ENCODE results near the gene POFUT2. TPM values are rescaled to one million over a fixed set of nuclear protein-coding genes. Genes with fewer than 3 reads are reported as not detected.

POFUT2 gene
- total and polyA plus RNA-seq, 10 donors: 10.5 to 37.0 (median 26.7) TPM

- peak; percentile 71 for DNase-seq
- peaks cover 5 to 63% (median 32%) of the 10 kb centered on the region in 6 donors for H3K4me1 ChIP-seq
- H3K27ac ChIP-seq: no peak overlapping the region
- peaks cover 0 to 50% (median 0%) of the 10 kb centered on the region in 7 donors for H3K27me3 ChIP-seq (replicated peaks in 1 of 7)
- H3K36me3 ChIP-seq: no peaks in the 10 kb centered on the region
- no peak for TF ChIP-seq POLR2A (IDR thresholded peaks at IDR 0.05)
- no peak for TF ChIP-seq CTCF (IDR thresholded peaks at IDR 0.05 in 8 of 11, conservative IDR thresholded peaks at IDR 0.05 in 3 of 11)
- TF ChIP-seq POLR2AphosphoS5 (IDR thresholded peaks at IDR 0.05): no peak
- H3K9me3 ChIP-seq: no peaks in the 10 kb centered on the region
- 62 to 66% (median 66%) methylated on average over 15 to 32 of the region's 32 CpGs for WGBS, 5 donors
- H3K4me3 ChIP-seq: no peak overlapping the region
- intact Hi-C loops (cut with DNase I; ENCODE audit: low total_unique reads): no loop called here
Observed at GRCh38 chr21:45325206-45326168, 37.8 kb upstream of the POFUT2 start.

- Histone ChIP-seq H3K4me1 (peaks cover 9 to 68% (median 37%) of the 10 kb centered on the region in 6 donors), H3K27ac (peak overlapping the region in 1 of 8 donors; percentile 17), H3K27me3 (replicated peaks in 1 of 7) (peaks cover 0 to 58% (median 0%) of the 10 kb centered on the region in 7 donors), H3K9me3 (no peaks in the 10 kb centered on the region), H3K36me3 (no peaks in the 10 kb centered on the region), H3K4me3 (no peak overlapping the region)
- intact Hi-C loops (cut with DNase I; ENCODE audit: low total_unique reads): no loop called here
- TF ChIP-seq CTCF (IDR thresholded peaks at IDR 0.05 in 8 of 11, conservative IDR thresholded peaks at IDR 0.05 in 3 of 11) (peak in 6 of 11 experiments; percentile 13 to 30 (median 16)), POLR2AphosphoS5 (IDR thresholded peaks at IDR 0.05) (peak; percentile 7 to 54 (median 45)), POLR2A (IDR thresholded peaks at IDR 0.05) (no peak)
- WGBS, 5 donors: 60 to 74% (median 67%) methylated on average over 24 to 27 of the region's 27 CpGs
- DNase-seq: peak; percentile 77
Observed at GRCh38 chr21:45324489-45325205, 37.0 kb upstream of the POFUT2 start.

- peaks cover 0 to 68% (median 0%) of the 10 kb centered on the region in 7 donors for H3K27me3 ChIP-seq (replicated peaks in 1 of 7)
- no peaks in the 10 kb centered on the region for H3K36me3 ChIP-seq
- H3K4me3 ChIP-seq: no peak overlapping the region
- peak overlapping the region in 2 of 8 donors; percentile 31 to 35 for H3K27ac ChIP-seq
- WGBS, 5 donors: 67 to 77% (median 70%) methylated on average over 12 to 16 of the region's 16 CpGs
- intact Hi-C loops (cut with DNase I; ENCODE audit: low total_unique reads): no loop called here
- no peak for TF ChIP-seq CTCF (IDR thresholded peaks at IDR 0.05 in 8 of 11, conservative IDR thresholded peaks at IDR 0.05 in 3 of 11)
- TF ChIP-seq POLR2AphosphoS5 (IDR thresholded peaks at IDR 0.05): peak in 1 of 3 donors; percentile 5
- no peak for TF ChIP-seq POLR2A (IDR thresholded peaks at IDR 0.05)
- peak; percentile 54 for DNase-seq
- peaks cover 15 to 75% (median 44%) of the 10 kb centered on the region in 6 donors for H3K4me1 ChIP-seq
- H3K9me3 ChIP-seq: no peaks in the 10 kb centered on the region
Observed at GRCh38 chr21:45323487-45324311, 36.0 kb upstream of the POFUT2 start.
